ENCODE data around the gene SCAPER.

SCAPER gene

GRCh38 chr15:76684002-76684401, 221.1 kb downstream of the SCAPER start:
- Histone ChIP-seq H3K27me3 (ENCODE audit: insufficient read depth, poor library complexity, severe bottlenecking) (no peaks in the 10 kb centered on the region), H3K4me3 (replicated peaks; ENCODE audit: insufficient read depth, low read length) (no peak overlapping the region), H3K27ac (replicated peaks) (no peak overlapping the region)
- no peak for TF ChIP-seq CTCF (IDR thresholded peaks at IDR 0.05; ENCODE audit: insufficient read depth, low read length)
- DNase-seq (ENCODE audit: low read depth in 1 of 2, low spot score in 1 of 2), result no peak

- DNase-seq (ENCODE audit: low read depth in 1 of 2, low spot score in 1 of 2), result no peak
- H3K27me3 ChIP-seq (ENCODE audit: insufficient read depth, poor library complexity, severe bottlenecking), result no peaks in the 10 kb centered on the region
- no peak overlapping the region for H3K4me3 ChIP-seq (replicated peaks; ENCODE audit: insufficient read depth, low read length)
- TF ChIP-seq CTCF (IDR thresholded peaks at IDR 0.05; ENCODE audit: insufficient read depth, low read length) (no peak), SPI1 (IDR thresholded peaks at IDR 0.05; ENCODE audit: borderline replicate concordance, low read depth) (no peak), REST (IDR thresholded peaks at IDR 0.05; ENCODE audit: insufficient replicate concordance, low read depth) (no peak), GABPA (IDR thresholded peaks at IDR 0.05; ENCODE audit: low read depth) (no peak), POLR2AphosphoS5 (IDR thresholded peaks at IDR 0.05; ENCODE audit: low read depth) (no peak)
- no peak overlapping the region for H3K27ac ChIP-seq (replicated peaks)
Observed at GRCh38 chr15:76682833-76683232, 222.3 kb downstream of the SCAPER start.

GRCh38 chr15:76682259-76682658, 222.9 kb downstream of the SCAPER start:
- Histone ChIP-seq H3K27me3 (ENCODE audit: insufficient read depth, poor library complexity, severe bottlenecking) (no peaks in the 10 kb centered on the region), H3K4me3 (replicated peaks; ENCODE audit: insufficient read depth, low read length) (no peak overlapping the region), H3K27ac (replicated peaks) (no peak overlapping the region)
- DNase-seq (ENCODE audit: low read depth in 1 of 2, low spot score in 1 of 2), result no peak
- TF ChIP-seq SPI1 (IDR thresholded peaks at IDR 0.05; ENCODE audit: borderline replicate concordance, low read depth), result no peak
- no peak for TF ChIP-seq REST (IDR thresholded peaks at IDR 0.05; ENCODE audit: insufficient replicate concordance, low read depth)
- TF ChIP-seq CTCF (IDR thresholded peaks at IDR 0.05; ENCODE audit: insufficient read depth, low read length), result no peak
- no peak for TF ChIP-seq POLR2AphosphoS5 (IDR thresholded peaks at IDR 0.05; ENCODE audit: low read depth)
- TF ChIP-seq GABPA (IDR thresholded peaks at IDR 0.05; ENCODE audit: low read depth), result no peak

GRCh38 chr15:76678766-76679165, 226.4 kb downstream of the SCAPER start:
- Histone ChIP-seq H3K4me3 (replicated peaks; ENCODE audit: insufficient read depth, low read length) (no peak overlapping the region), H3K27me3 (ENCODE audit: insufficient read depth, poor library complexity, severe bottlenecking) (no peaks in the 10 kb centered on the region), H3K27ac (replicated peaks) (no peak overlapping the region)
- TF ChIP-seq GABPA (IDR thresholded peaks at IDR 0.05; ENCODE audit: low read depth) (no peak), REST (IDR thresholded peaks at IDR 0.05; ENCODE audit: insufficient replicate concordance, low read depth) (no peak), SPI1 (IDR thresholded peaks at IDR 0.05; ENCODE audit: borderline replicate concordance, low read depth) (no peak), CTCF (IDR thresholded peaks at IDR 0.05; ENCODE audit: insufficient read depth, low read length) (no peak), POLR2AphosphoS5 (IDR thresholded peaks at IDR 0.05; ENCODE audit: low read depth) (no peak)
- no peak for DNase-seq (ENCODE audit: low read depth in 1 of 2, low spot score in 1 of 2)

All from HL-60 (cell line).